Measurements from ENCODE around the gene CFAP97D2.

Gene CFAP97D2

DNA sequence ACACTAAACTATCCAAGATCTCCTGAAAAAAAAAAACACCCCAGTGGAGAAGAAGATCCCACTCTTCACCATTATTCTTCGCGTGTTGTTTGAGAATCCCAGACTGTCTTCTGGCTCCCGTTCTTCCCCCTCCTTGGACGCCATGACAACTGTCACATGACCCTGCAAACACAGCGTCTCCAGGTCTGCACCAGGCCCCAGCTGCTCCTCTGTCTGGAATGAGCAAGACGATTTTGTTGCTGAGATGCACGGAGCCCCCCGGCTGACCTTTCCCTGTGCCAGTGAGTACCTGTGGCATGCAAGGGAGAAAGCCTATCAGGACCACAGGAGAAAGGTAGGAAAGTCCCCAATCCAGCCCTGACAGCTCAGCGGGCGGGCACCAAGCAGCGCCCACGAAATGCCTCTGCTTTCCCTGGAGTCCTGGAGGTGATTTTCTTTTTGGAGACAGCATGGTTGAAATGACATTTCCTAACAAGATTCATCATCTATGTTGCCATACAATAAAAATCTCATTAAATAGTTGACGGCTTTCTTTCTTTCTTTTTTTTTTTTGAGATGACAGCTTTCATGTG lies at the start of gene CFAP97D2:
TSS of gene CFAP97D2 (plus strand) at position 171 of the 572 bp plus-strand sequence. CDS start at position 245, 74 bp downstream.
- TF ChIP-seq TOX (CRISPR knock-in tag; IDR thresholded peaks at IDR 0.05; ENCODE audit: borderline replicate concordance), result no peak
- no peak for TF ChIP-seq ZFP3 (CRISPR knock-in tag; IDR thresholded peaks at IDR 0.05)
- TF ChIP-seq, protein P1, sequence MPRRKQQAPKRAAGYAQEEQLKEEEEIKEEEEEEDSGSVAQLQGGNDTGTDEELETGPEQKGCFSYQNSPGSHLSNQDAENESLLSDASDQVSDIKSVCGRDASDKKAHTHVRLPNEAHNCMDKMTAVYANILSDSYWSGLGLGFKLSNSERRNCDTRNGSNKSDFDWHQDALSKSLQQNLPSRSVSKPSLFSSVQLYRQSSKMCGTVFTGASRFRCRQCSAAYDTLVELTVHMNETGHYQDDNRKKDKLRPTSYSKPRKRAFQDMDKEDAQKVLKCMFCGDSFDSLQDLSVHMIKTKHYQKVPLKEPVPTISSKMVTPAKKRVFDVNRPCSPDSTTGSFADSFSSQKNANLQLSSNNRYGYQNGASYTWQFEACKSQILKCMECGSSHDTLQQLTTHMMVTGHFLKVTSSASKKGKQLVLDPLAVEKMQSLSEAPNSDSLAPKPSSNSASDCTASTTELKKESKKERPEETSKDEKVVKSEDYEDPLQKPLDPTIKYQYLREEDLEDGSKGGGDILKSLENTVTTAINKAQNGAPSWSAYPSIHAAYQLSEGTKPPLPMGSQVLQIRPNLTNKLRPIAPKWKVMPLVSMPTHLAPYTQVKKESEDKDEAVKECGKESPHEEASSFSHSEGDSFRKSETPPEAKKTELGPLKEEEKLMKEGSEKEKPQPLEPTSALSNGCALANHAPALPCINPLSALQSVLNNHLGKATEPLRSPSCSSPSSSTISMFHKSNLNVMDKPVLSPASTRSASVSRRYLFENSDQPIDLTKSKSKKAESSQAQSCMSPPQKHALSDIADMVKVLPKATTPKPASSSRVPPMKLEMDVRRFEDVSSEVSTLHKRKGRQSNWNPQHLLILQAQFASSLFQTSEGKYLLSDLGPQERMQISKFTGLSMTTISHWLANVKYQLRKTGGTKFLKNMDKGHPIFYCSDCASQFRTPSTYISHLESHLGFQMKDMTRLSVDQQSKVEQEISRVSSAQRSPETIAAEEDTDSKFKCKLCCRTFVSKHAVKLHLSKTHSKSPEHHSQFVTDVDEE (CRISPR knock-in tag; IDR thresholded peaks at IDR 0.05), result no peak
- no peak for TF ChIP-seq SNAI2 (CRISPR knock-in tag; IDR thresholded peaks at IDR 0.05)
- no peak for TF ChIP-seq GLIS3 (CRISPR knock-in tag; IDR thresholded peaks at IDR 0.05)
- no peak for TF ChIP-seq ZC3H10 (CRISPR knock-in tag; IDR thresholded peaks at IDR 0.05)
- TF ChIP-seq, protein P2, sequence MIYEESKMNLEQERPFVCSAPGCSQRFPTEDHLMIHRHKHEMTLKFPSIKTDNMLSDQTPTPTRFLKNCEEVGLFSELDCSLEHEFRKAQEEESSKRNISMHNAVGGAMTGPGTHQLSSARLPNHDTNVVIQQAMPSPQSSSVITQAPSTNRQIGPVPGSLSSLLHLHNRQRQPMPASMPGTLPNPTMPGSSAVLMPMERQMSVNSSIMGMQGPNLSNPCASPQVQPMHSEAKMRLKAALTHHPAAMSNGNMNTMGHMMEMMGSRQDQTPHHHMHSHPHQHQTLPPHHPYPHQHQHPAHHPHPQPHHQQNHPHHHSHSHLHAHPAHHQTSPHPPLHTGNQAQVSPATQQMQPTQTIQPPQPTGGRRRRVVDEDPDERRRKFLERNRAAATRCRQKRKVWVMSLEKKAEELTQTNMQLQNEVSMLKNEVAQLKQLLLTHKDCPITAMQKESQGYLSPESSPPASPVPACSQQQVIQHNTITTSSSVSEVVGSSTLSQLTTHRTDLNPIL (CRISPR knock-in tag; IDR thresholded peaks at IDR 0.05; ENCODE audit: low read depth), result no peak
- TF ChIP-seq ESRRG (CRISPR knock-in tag; IDR thresholded peaks at IDR 0.05), result no peak
- TF ChIP-seq TCF4 (CRISPR knock-in tag; IDR thresholded peaks at IDR 0.05; ENCODE audit: borderline replicate concordance), result no peak
- no peak for TF ChIP-seq PPARA (CRISPR knock-in tag; IDR thresholded peaks at IDR 0.05; ENCODE audit: borderline replicate concordance)
- no peak for TF ChIP-seq ZNF565 (CRISPR knock-in tag; conservative IDR thresholded peaks at IDR 0.05; ENCODE audit: low read depth)
- no peak for TF ChIP-seq ZNF8 (CRISPR knock-in tag; IDR thresholded peaks at IDR 0.05)
- TF ChIP-seq OSR1 (CRISPR knock-in tag; IDR thresholded peaks at IDR 0.05), result no peak
- no peak for TF ChIP-seq BACH2 (CRISPR knock-in tag; IDR thresholded peaks at IDR 0.05; ENCODE audit: borderline replicate concordance)
- TF ChIP-seq ZNF70 (CRISPR knock-in tag; IDR thresholded peaks at IDR 0.05), result no peak
- TF ChIP-seq, protein P3, sequence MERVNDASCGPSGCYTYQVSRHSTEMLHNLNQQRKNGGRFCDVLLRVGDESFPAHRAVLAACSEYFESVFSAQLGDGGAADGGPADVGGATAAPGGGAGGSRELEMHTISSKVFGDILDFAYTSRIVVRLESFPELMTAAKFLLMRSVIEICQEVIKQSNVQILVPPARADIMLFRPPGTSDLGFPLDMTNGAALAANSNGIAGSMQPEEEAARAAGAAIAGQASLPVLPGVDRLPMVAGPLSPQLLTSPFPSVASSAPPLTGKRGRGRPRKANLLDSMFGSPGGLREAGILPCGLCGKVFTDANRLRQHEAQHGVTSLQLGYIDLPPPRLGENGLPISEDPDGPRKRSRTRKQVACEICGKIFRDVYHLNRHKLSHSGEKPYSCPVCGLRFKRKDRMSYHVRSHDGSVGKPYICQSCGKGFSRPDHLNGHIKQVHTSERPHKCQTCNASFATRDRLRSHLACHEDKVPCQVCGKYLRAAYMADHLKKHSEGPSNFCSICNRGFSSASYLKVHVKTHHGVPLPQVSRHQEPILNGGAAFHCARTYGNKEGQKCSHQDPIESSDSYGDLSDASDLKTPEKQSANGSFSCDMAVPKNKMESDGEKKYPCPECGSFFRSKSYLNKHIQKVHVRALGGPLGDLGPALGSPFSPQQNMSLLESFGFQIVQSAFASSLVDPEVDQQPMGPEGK (CRISPR knock-in tag; IDR thresholded peaks at IDR 0.05; ENCODE audit: borderline replicate concordance), result no peak
- ATAC-seq, result no peak

DNA sequence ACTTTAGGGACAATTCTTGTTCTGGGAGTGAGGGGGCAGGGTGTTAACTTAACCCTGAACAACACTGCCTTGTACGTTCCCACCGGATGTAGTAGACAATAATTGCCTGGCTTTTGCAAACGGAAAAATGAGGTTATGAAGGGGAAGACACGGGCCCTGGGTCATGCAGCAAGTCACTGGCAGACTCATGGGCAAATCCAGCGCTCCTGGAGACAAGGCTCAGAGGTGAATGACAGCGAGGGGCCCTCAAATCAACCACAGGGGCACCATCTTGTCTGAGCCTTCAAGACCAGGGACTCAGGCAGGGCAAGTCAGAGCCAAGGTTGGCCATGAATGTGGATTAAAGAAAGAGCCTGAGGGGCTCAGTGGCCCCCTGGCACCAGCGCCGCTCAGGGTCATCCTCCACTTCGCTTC lies 49.4 kb upstream of the CFAP97D2 start:
- ATAC-seq, result no peak
- TF ChIP-seq SNAI2 (CRISPR knock-in tag; IDR thresholded peaks at IDR 0.05), result no peak
- TF ChIP-seq, protein P1 (CRISPR knock-in tag; IDR thresholded peaks at IDR 0.05), result no peak
- TF ChIP-seq, protein P2 (CRISPR knock-in tag; IDR thresholded peaks at IDR 0.05; ENCODE audit: low read depth), result no peak
- TF ChIP-seq, protein P3 (CRISPR knock-in tag; IDR thresholded peaks at IDR 0.05; ENCODE audit: borderline replicate concordance), result no peak
- TF ChIP-seq ZNF70 (CRISPR knock-in tag; IDR thresholded peaks at IDR 0.05), result no peak
- TF ChIP-seq BACH2 (CRISPR knock-in tag; IDR thresholded peaks at IDR 0.05; ENCODE audit: borderline replicate concordance), result no peak
